Left lung (tissue), 10 donors: Measurements from ENCODE around the gene ARL6. TPM values are rescaled to one million over a fixed set of nuclear protein-coding genes. Genes with fewer than 3 reads are reported as not detected.
A peak's percentile ranks its signal among the peaks of the same experiment; 100 is the strongest.

ENCODE experiments used
- ATAC-seq: fragments of 200-7000 bp; cut with Tn5 transposase; one replicate; pipeline ENCODE4 v1.9.1; 2020; ENCODE audit warnings: moderate library complexity
- DNase-seq, 4 donors: peaks; one replicate each; pipeline ENCODE4 v3.0.0-alpha.2; 2013 to 2020
- H3K27ac ChIP-seq, 2 donors: fragments of 200-600 bp; sonication (generic) in 1 of 2; one replicate each; pipeline versions ENCODE4 v1.5.0 to v1.8.0; 2020 to 2021
- H3K27me3 ChIP-seq, 2 donors: fragments of 200-600 bp; sonication (generic) in 1 of 2; one replicate each; pipeline versions ENCODE4 v1.5.0 to v1.8.0; 2020 to 2021
- H3K36me3 ChIP-seq, 2 donors: fragments of 200-600 bp; sonication (generic) in 1 of 2; one replicate each; pipeline versions ENCODE4 v1.5.0 to v1.8.0; 2020 to 2021
- H3K4me1 ChIP-seq, 2 donors: fragments of 200-600 bp; one replicate each; pipeline ENCODE4 v1.8.0; 2021
- H3K4me3 ChIP-seq, 2 donors: fragments of 200-600 bp; sonication (generic) in 1 of 2; one replicate each; pipeline versions ENCODE4 v1.5.0 to v1.8.0; 2020 to 2021; ENCODE audit warnings: mild to moderate bottlenecking in 1 of 2
- H3K9me3 ChIP-seq, 2 donors: fragments of 200-600 bp; sonication (generic) in 1 of 2; one replicate each; pipeline versions ENCODE4 v1.5.0 to v1.8.0; 2020 to 2021
- intact Hi-C, 2 donors: fragments of 100-400 bp; cut with DNase I; formaldehyde crosslinking; loops; one replicate each; pipeline versions ENCODE4 v1.11.2 to v1.14.2; 2022
- polyA plus RNA-seq, 6 donors: library from polyadenylated mRNA; unstranded; fragments of 120-200 nt; gene quantifications; one replicate each; pipeline ENCODE4 v1.2.1, GENCODE V29; 2013; ENCODE audit not compliant: insufficient read length in 6 of 6
- total RNA-seq, 2 donors: library from RNA; stranded (reverse); fragmentation: NEBNext Ultra II Directional; extraction: Animal tissue kit (Norgen Biotek cat#: 25700); gene quantifications; one replicate each; pipeline ENCODE4 v1.2.1, GENCODE V29; 2021
- TF ChIP-seq, protein P1 (sequence below), 2 donors: fragments of 200-600 bp; sonication (generic) in 1 of 2; IDR thresholded peaks; one replicate each; pipeline versions ENCODE4 v1.5.0 to v1.8.0; 2021; ENCODE audit warnings: antibody characterized with exemption in 2 of 2
- donor health status: DM: no; HTN: yes; CAD: no.
- donor health status: DM: no; HTN: no; CAD: no.

Gene ARL6
- total and polyA plus RNA-seq, 8 donors: 9.9 to 27.1 (median 20.3) TPM

DNA sequence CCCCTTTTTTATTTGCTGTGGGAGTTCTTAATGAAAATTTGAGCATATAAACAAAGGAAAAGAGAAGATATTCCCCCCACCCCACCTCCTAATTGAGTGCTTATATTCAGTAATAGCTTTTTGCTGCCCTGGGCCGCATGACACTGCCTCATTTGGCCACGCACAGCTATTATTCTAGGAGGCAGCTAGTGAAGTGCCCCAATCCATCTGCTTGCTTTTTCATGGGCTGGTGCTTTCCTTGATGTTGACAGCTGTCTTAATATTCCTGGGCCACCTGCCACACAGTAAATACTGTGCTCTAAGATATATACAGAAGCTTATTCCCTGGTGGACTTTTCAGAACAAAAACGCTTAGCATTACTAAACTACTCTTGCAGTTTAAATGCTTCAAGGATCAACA is 53.4 kb downstream of the ARL6 start:
- Histone ChIP-seq H3K9me3 (no peaks in the 10 kb centered on the region), H3K27ac (no peak overlapping the region), H3K27me3 (peaks cover 0 to 40% of the 10 kb centered on the region in 2 donors), H3K4me1 (peaks cover 0 to 8% of the 10 kb centered on the region in 2 donors), H3K4me3 (no peak overlapping the region), H3K36me3 (no peaks in the 10 kb centered on the region)
- ATAC-seq (no peak), DNase-seq (no peak)
- intact Hi-C loops: no loop called here
- TF ChIP-seq, protein P1, sequence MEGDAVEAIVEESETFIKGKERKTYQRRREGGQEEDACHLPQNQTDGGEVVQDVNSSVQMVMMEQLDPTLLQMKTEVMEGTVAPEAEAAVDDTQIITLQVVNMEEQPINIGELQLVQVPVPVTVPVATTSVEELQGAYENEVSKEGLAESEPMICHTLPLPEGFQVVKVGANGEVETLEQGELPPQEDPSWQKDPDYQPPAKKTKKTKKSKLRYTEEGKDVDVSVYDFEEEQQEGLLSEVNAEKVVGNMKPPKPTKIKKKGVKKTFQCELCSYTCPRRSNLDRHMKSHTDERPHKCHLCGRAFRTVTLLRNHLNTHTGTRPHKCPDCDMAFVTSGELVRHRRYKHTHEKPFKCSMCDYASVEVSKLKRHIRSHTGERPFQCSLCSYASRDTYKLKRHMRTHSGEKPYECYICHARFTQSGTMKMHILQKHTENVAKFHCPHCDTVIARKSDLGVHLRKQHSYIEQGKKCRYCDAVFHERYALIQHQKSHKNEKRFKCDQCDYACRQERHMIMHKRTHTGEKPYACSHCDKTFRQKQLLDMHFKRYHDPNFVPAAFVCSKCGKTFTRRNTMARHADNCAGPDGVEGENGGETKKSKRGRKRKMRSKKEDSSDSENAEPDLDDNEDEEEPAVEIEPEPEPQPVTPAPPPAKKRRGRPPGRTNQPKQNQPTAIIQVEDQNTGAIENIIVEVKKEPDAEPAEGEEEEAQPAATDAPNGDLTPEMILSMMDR (IDR thresholded peaks at IDR 0.05): no peak

DNA sequence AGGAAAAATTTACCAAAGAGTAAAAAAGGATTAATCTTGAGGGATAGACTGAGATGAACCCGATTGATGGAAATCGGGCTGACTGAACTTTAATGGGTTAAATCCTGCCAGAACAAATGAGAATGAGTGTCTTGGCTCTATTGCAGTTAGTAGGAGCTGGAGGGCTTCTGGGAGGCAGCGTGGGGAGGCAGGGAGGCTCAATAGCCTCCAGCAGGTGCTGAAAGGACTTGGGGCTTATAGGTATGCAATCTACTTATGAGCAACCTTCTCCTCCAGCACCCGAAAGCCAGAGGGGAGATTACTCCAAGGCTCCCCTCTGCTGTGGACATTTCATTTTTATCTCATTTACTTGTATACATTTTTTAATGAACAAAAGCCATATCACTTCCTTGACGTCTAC is 56.2 kb downstream of the ARL6 start:
- Histone ChIP-seq H3K9me3 (no peaks in the 10 kb centered on the region), H3K4me1 (peaks cover 0 to 27% of the 10 kb centered on the region in 2 donors), H3K36me3 (no peaks in the 10 kb centered on the region), H3K4me3 (peak overlapping the region in 1 of 2 donors; percentile 78), H3K27me3 (peaks cover 0 to 41% of the 10 kb centered on the region in 2 donors), H3K27ac (no peak overlapping the region)
- intact Hi-C loops: no loop called here
- TF ChIP-seq, protein P1 (IDR thresholded peaks at IDR 0.05): no peak
- DNase-seq: no peak
- ATAC-seq: no peak

DNA sequence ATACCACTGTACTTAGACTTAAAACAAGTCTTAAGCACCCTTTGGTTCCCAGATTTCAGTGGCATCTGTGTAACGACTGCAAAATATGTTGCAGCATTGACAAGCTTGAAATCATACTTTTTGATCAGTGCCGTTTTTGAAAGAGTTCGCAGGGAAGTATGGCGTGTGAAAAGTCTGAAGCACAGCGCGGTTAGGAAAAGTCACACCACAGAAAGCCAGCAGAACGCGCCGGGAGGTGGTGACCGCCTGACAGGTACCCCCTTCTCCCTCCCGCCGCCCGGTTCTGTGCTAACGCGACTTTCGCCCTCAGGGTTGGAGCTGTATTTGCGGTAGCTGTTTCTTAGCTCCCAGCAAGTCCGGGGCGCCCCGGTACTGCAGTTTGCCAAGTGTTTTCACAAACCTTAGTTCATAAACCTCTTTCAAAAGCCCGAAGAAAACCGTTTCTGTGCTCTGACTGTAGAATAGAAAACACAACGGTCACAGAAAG is 56.8 kb downstream of the ARL6 start:
- ATAC-seq (peak; percentile 46), DNase-seq (peak in 2 of 4 donors; percentile 56 to 88)
- intact Hi-C loops: no loop called here
- Histone ChIP-seq H3K9me3 (no peaks in the 10 kb centered on the region), H3K27me3 (peaks cover 0 to 41% of the 10 kb centered on the region in 2 donors), H3K4me3 (peak overlapping the region; percentile 78 to 96), H3K36me3 (no peaks in the 10 kb centered on the region), H3K4me1 (peaks cover 0 to 27% of the 10 kb centered on the region in 2 donors), H3K27ac (peak overlapping the region; percentile 92 to 94)
- TF ChIP-seq, protein P1 (IDR thresholded peaks at IDR 0.05): no peak

DNA sequence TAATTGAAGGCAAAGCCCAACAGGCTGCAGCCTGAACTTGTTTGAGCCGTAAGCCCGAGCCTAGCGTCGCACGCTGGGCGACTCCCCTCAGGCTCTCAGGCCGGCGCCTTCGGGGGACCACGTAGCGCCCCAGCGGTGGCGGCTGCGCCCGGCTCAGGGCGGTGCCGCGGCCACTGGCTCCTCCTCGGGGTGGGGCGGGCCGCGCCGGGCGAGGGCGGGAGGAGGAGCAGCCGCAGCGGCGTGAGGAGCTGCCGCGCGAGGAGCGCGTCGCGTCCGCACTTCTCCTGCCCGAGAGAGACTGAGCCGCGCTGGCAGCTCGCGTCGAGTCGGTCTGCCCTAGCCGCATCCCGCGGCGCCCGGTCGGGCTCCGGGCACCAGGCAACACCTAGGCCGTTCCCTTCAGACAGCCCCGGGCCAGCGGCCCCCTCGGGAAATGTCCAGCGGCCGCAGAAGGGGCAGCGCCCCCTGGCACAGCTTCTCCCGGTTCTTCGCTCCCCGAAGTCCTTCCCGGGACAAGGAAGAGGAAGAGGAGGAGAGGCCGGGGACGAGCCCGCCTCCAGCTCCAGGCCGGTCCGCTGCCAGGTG is 57.3 kb downstream of the ARL6 start, which contains the start of gene CRYBG3:
Gene CRYBG3, plus strand, starts transcription at position 238 of the 585 bp plus-strand sequence. Its CDS starts 196 bp downstream, at position 434.
- peak within 1 kb of the TSS; percentile 92 to 94 for H3K27ac ChIP-seq
- peak; percentile 80 to 96 (median 90) for DNase-seq
- TF ChIP-seq, protein P1 (IDR thresholded peaks at IDR 0.05): no peak
- H3K27me3 ChIP-seq: peaks cover 0 to 41% of the 10 kb centered on the region in 2 donors
- peak; percentile 99 for ATAC-seq
- no peaks in the 10 kb centered on the region for H3K36me3 ChIP-seq
- peaks cover 0 to 27% of the 10 kb centered on the region in 2 donors for H3K4me1 ChIP-seq
- peak within 1 kb of the TSS; percentile 78 to 96 for H3K4me3 ChIP-seq
- no peaks in the 10 kb centered on the region for H3K9me3 ChIP-seq
- intact Hi-C loops: no loop called here

DNA sequence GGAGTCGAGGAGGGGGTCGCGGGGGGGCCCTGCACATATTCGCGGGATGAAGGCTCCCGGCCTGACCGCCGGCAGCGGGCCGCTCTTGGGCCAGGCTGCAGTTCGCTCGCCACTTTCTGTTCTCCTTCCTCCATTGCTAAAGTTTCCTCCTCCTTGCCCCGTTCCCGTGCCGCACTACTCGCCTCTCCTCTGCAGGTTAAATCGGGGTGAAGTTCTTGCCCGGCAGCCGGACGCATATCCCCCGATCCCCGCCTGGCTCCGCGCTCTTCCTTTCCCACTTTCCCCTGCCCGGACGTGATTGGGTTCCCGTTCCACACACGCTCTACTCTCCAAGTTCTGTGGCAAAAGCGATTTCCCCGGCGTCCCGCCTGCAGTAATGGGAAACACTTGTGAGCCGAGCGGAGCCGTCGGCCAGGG is 57.8 kb downstream of the ARL6 start:
- intact Hi-C loops: no loop called here
- peaks cover 0 to 41% of the 10 kb centered on the region in 2 donors for H3K27me3 ChIP-seq
- H3K9me3 ChIP-seq: no peaks in the 10 kb centered on the region
- H3K4me1 ChIP-seq: peaks cover 0 to 27% of the 10 kb centered on the region in 2 donors
- peak in 3 of 4 donors; percentile 57 to 81 (median 62) for DNase-seq
- peak; percentile 62 for ATAC-seq
- peak overlapping the region; percentile 92 to 94 for H3K27ac ChIP-seq
- TF ChIP-seq, protein P1 (IDR thresholded peaks at IDR 0.05): no peak
- no peaks in the 10 kb centered on the region for H3K36me3 ChIP-seq
- H3K4me3 ChIP-seq: peak overlapping the region; percentile 78 to 96
